HepG2 (cell line): ENCODE measurements around the gene BMF. TPM values are rescaled to one million over a fixed set of nuclear protein-coding genes. Genes with fewer than 3 reads are reported as not detected.

ENCODE experiments used
- ATAC-seq: fragments of 200-7000 bp; cut with Tn5 transposase; 3 replicates; pipeline ENCODE4 v1.9.1; 2020; ENCODE audit warnings: mild to moderate bottlenecking, moderate library complexity
- BruUV-seq: library from RNA; stranded (reverse); fragments of 400-500 nt; replicated peaks from 2 replicates; lab custom pipeline; 2021; lab: Mats Ljungman, UMichigan
- CTCF ChIA-PET: fragments of 300-600 bp; formaldehyde crosslinking; extraction: SDS; loops from one replicate; lab custom pipeline; 2021; ENCODE audit warnings: low total read pairs, inconsistent platforms, low intra/inter-chr PET ratio; lab: Yijun Ruan, JAX
- POLR2A ChIA-PET: fragments of 350-600 bp; sonication (Branson Sonifier 250); formaldehyde crosslinking; loops from one replicate; lab custom pipeline; 2020; ENCODE audit warnings: antibody characterized with exemption, inconsistent platforms; lab: Yijun Ruan, JAX
- DNase-seq: peaks from one replicate; pipeline ENCODE4 v3.0.0-alpha.2; 2015; ENCODE audit warnings: low spot score
- FAIRE-seq: peaks from 3 replicates; lab custom pipeline; 2011; peaks lifted over from hg19 to GRCh38; lab: Jason Lieb, UNC
- H2AFZ ChIP-seq: one replicate; pipeline ENCODE4 v1.6.1; 2011; ENCODE audit warnings: low read length, inconsistent platforms
- H3K27ac ChIP-seq: fragments of 300-600 bp; 3 replicates; pipeline ENCODE4 v1.8.0; 2011; ENCODE audit warnings: mixed run types, mild to moderate bottlenecking, mixed read lengths, low read length, inconsistent platforms; ENCODE audit not compliant: insufficient read depth; ENCODE audit errors: extremely low read length
- H3K27me3 ChIP-seq, 2 experiments: fragments of 200-600 bp in 1 of 2; 2 replicates in 1 of 2; 3 replicates in 1 of 2; pipeline versions ENCODE4 v1.6.0 to v1.8.0; 2011; ENCODE audit warnings: low read length in 2 of 2, mild to moderate bottlenecking in 2 of 2, moderate library complexity in 2 of 2, inconsistent platforms in 1 of 2; ENCODE audit not compliant: insufficient read depth in 2 of 2, control insufficient read depth in 1 of 2
- H3K36me3 ChIP-seq, 2 experiments: fragments of 200-600 bp in 1 of 2; replicated peaks in 1 of 2; 2 replicates in 1 of 2; 3 replicates in 1 of 2; pipeline versions ENCODE4 v1.5.1 to v1.8.0; 2011; ENCODE audit warnings: low read length in 2 of 2, inconsistent platforms in 1 of 2; ENCODE audit not compliant: insufficient read depth in 2 of 2, control insufficient read depth in 1 of 2
- H3K4me1 ChIP-seq: 2 replicates; pipeline ENCODE4 v1.5.1; 2012; ENCODE audit warnings: low read length, inconsistent platforms; ENCODE audit not compliant: insufficient read depth
- H3K4me2 ChIP-seq: 2 replicates; pipeline ENCODE4 v1.6.0; 2011; ENCODE audit warnings: low read depth, low read length, inconsistent platforms
- H3K4me3 ChIP-seq, 3 experiments: fragments of 200-600 bp in 1 of 3; sonication (generic), shearing (Covaris generic) in 1 of 3; replicated peaks in 1 of 3; 2 replicates each; pipeline ENCODE4 v1.5.1; 2011 to 2016; ENCODE audit warnings: low read length in 3 of 3, inconsistent platforms in 2 of 3, low read depth in 2 of 3, mild to moderate bottlenecking in 2 of 3, control low read depth in 1 of 3, mixed read lengths in 1 of 3; ENCODE audit not compliant: insufficient read depth in 1 of 3
- H3K79me2 ChIP-seq: one replicate; pipeline ENCODE4 v1.6.1; 2011; ENCODE audit warnings: low read length, inconsistent platforms; ENCODE audit not compliant: insufficient read depth
- H3K9ac ChIP-seq: 2 replicates; pipeline ENCODE4 v1.6.0; 2011; ENCODE audit warnings: mild to moderate bottlenecking, low read depth, low read length, inconsistent platforms; ENCODE audit not compliant: insufficient read depth
- H3K9me3 ChIP-seq: 2 replicates; pipeline ENCODE4 v1.5.1; 2012; ENCODE audit warnings: mild to moderate bottlenecking, low read length
- H4K20me1 ChIP-seq: 2 replicates; pipeline ENCODE4 v1.6.0; 2011; ENCODE audit warnings: inconsistent platforms, mild to moderate bottlenecking, low read length, moderate library complexity; ENCODE audit not compliant: insufficient read depth
- DBP ChIP-seq: sonication (generic); formaldehyde crosslinking; IDR thresholded peaks from 2 replicates; pipeline ENCODE4 v1.4.0; 2020; ENCODE audit warnings: missing genetic modification reagents; ENCODE audit errors: not compliant biosample characterization
- PHF21A ChIP-seq: sonication (generic); formaldehyde crosslinking; IDR thresholded peaks from 2 replicates; pipeline ENCODE4 v1.5.0; 2020; ENCODE audit warnings: mild to moderate bottlenecking, missing genetic modification reagents
- TBP ChIP-seq: sonication (generic); formaldehyde crosslinking; IDR thresholded peaks from 2 replicates; pipeline ENCODE4 v1.5.0; 2020; ENCODE audit warnings: missing genetic modification reagents
- ZNF432 ChIP-seq: sonication (generic); formaldehyde crosslinking; IDR thresholded peaks from 2 replicates; pipeline ENCODE4 v1.5.0; 2020; ENCODE audit warnings: missing genetic modification reagents, mild to moderate bottlenecking, borderline replicate concordance
- ZNF558 ChIP-seq: sonication (generic); formaldehyde crosslinking; IDR thresholded peaks from 2 replicates; pipeline ENCODE4 v1.9.0; 2022; ENCODE audit warnings: mild to moderate bottlenecking, missing genetic modification reagents, borderline replicate concordance
- ZNF879 ChIP-seq: sonication (generic); formaldehyde crosslinking; IDR thresholded peaks from 2 replicates; pipeline ENCODE4 v1.8.1; 2023; ENCODE audit warnings: missing genetic modification reagents
- WGBS: methylation state at CpG from one replicate; pipeline ENCODE4 v1.1.6; 2017; ENCODE audit warnings: low lambda C conversion rate; 5-methylcytosine and 5-hydroxymethylcytosine counted together
- in situ Hi-C: cut with HindIII; loops from 2 replicates; pipeline ENCODE4 v1.10.0; 2017; ENCODE audit warnings: low pct_unique_long_range_greater_than_20kb; ENCODE audit not compliant: extremely low pct_ligation_motif_present
- intact Hi-C: fragments of 100-400 bp; cut with micrococcal nuclease; formaldehyde crosslinking; loops from one replicate; pipeline ENCODE4 v1.10.0; 2022; ENCODE audit not compliant: unreplicated experiment
- polyA plus RNA-seq, 8 experiments: library from polyadenylated mRNA; depleted of rRNA in 3 of 8; stranded (reverse) in 7 of 8; unstranded in 1 of 8; fragments of >200 nt; fragmentation: Illumina TruSeq in 4 of 8; extraction: Trizol in 4 of 8; gene quantifications; 2 replicates each; pipeline versions ENCODE4 v1.2.1 to v1.2.3, GENCODE V29; 2011 to 2016; ENCODE audit warnings: low read depth in 4 of 8, missing spikeins in 1 of 8, mixed read lengths in 1 of 8; ENCODE audit not compliant: insufficient read depth in 1 of 8
- total RNA-seq, 5 experiments: library from RNA; depleted of rRNA; stranded (reverse); fragments of >200 nt; fragmentation: Illumina TruSeq; extraction: Trizol; gene quantifications; 2 replicates each; pipeline ENCODE4 v1.2.3, GENCODE V29; 2016; ENCODE audit warnings: low read depth in 1 of 5
- TF ChIP-seq, protein P1 (sequence below): sonication (generic); formaldehyde crosslinking; IDR thresholded peaks from 2 replicates; pipeline ENCODE4 v1.5.0; 2020; ENCODE audit warnings: missing genetic modification reagents
- TF ChIP-seq, protein P2 (sequence below): sonication (generic); formaldehyde crosslinking; IDR thresholded peaks from 2 replicates; pipeline ENCODE4 v1.4.0; 2020; ENCODE audit warnings: missing genetic modification reagents

Gene BMF
- total and polyA plus RNA-seq, 2 of the 13 experiments (the other 11 are each of a cell fraction or from before 2014, with no cell fraction given) = 8.7 to 15.9 TPM

DNA sequence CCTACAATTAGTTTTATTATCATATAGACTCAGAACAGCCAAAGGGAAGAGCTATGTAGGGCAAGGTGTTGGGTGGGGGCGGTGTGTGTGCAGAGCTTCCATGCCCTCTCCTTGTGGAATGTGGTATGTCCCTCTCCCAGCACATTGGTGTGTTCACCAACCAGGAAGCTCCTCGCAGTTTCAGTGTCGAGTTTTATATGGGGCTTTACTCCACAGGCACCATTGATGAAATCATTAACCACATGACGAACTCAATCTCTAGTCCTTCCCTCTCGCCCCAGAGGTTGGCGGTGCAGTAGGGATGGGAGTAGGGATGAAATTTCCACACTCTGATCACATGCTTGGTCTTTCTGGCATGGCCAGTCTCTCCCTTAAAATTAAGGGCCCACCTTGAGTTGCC lies 56.1 kb downstream of the BMF start:
- in situ Hi-C loops = no loop called here
- no peak for FAIRE-seq
- no peaks in the 10 kb centered on the region for H3K79me2 ChIP-seq
- no peak overlapping the region for H3K27ac ChIP-seq
- no peak for TF ChIP-seq ZNF432
- TF ChIP-seq TBP (CRISPR knock-in tag) = no peak
- no peak for TF ChIP-seq ZNF558 (CRISPR knock-in tag)
- TF ChIP-seq, protein P1, sequence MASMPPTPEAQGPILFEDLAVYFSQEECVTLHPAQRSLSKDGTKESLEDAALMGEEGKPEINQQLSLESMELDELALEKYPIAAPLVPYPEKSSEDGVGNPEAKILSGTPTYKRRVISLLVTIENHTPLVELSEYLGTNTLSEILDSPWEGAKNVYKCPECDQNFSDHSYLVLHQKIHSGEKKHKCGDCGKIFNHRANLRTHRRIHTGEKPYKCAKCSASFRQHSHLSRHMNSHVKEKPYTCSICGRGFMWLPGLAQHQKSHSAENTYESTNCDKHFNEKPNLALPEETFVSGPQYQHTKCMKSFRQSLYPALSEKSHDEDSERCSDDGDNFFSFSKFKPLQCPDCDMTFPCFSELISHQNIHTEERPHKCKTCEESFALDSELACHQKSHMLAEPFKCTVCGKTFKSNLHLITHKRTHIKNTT (CRISPR knock-in tag) = no peak
- no peak for TF ChIP-seq ZNF879 (CRISPR knock-in tag)
- no peak for TF ChIP-seq PHF21A (CRISPR knock-in tag)
- no peak for TF ChIP-seq DBP (CRISPR knock-in tag)
- TF ChIP-seq, protein P2, sequence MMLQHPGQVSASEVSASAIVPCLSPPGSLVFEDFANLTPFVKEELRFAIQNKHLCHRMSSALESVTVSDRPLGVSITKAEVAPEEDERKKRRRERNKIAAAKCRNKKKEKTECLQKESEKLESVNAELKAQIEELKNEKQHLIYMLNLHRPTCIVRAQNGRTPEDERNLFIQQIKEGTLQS (CRISPR knock-in tag) = no peak
- H3K36me3 ChIP-seq = peaks cover 0 to 2% of the 10 kb centered on the region in 2 experiments; a peak in 1 of 5 replicates
- no peak overlapping the region for H3K4me2 ChIP-seq
- H4K20me1 ChIP-seq = no peaks in the 10 kb centered on the region
- H3K27me3 ChIP-seq = no peaks in the 10 kb centered on the region
- POLR2A ChIA-PET = interaction anchor here (1.3 to 2.3 kb wide), 2 partner anchors 29 to 55 kb away, joined by 3 to 7 read pairs; no protein-coding TSS in a partner anchor
- no peaks in the 10 kb centered on the region for H3K9me3 ChIP-seq
- no peak overlapping the region for H3K4me3 ChIP-seq
- intact Hi-C loops = no loop called here
- ATAC-seq = no peak
- DNase-seq = no peak
- BruUV-seq = no TSS peak
- peaks cover 21% of the 10 kb centered on the region for H3K4me1 ChIP-seq
- 83% methylated on average over 6 of the region's 6 CpGs for WGBS
- H3K9ac ChIP-seq = no peak overlapping the region
- CTCF ChIA-PET = no interaction called here
- no peak overlapping the region for H2AFZ ChIP-seq
